H1 (cell line): ENCODE measurements around the gene SEMA6A. TPM values are rescaled to one million over a fixed set of nuclear protein-coding genes. Genes with fewer than 3 reads are reported as not detected.

Source experiments
- CTCF ChIA-PET: fragments of 300-600 bp; sonication (Branson Sonifier 250); formaldehyde crosslinking; loops from one replicate; lab custom pipeline; 2021; ENCODE audit not compliant: partially characterized antibody; lab: Charles Lee
- POLR2A ChIA-PET: fragments of 300-600 bp; sonication (Branson Sonifier 250); formaldehyde crosslinking; loops from one replicate; lab custom pipeline; 2021; ENCODE audit warnings: inconsistent platforms; ENCODE audit not compliant: partially characterized antibody; lab: Charles Lee
- DNase-seq, 2 experiments: peaks; one replicate each; pipeline versions ENCODE4 v3.0.0 to v3.0.0-alpha.2; 2010 to 2022; ENCODE audit warnings: low spot score in 2 of 2, low read depth in 1 of 2, mixed read lengths in 1 of 2
- FAIRE-seq: peaks from 2 replicates; lab custom pipeline; 2011; peaks lifted over from hg19 to GRCh38; lab: Jason Lieb, UNC
- H2AFZ ChIP-seq: 2 replicates; pipeline ENCODE4 v1.8.1; 2012; ENCODE audit warnings: low read length, inconsistent platforms
- H2AK5ac ChIP-seq: 2 replicates; pipeline ENCODE4 v1.6.1; 2013; ENCODE audit warnings: low read depth, low read length
- H2BK120ac ChIP-seq: replicated peaks from 2 replicates; pipeline ENCODE3; 2013; ENCODE audit warnings: low read depth, low read length, inconsistent platforms
- H2BK12ac ChIP-seq: 2 replicates; pipeline ENCODE4 v1.6.1; 2013; ENCODE audit warnings: low read depth, low read length
- H2BK15ac ChIP-seq: 2 replicates; pipeline ENCODE4 v1.6.1; 2013; ENCODE audit warnings: low read length
- H2BK20ac ChIP-seq: 2 replicates; pipeline ENCODE4 v1.6.1; 2013; ENCODE audit warnings: low read length
- H2BK5ac ChIP-seq: 2 replicates; pipeline ENCODE4 v1.6.1; 2013; ENCODE audit warnings: low read depth, low read length
- H3K14ac ChIP-seq: 2 replicates; pipeline ENCODE4 v1.6.1; 2013; ENCODE audit warnings: inconsistent platforms; ENCODE audit not compliant: insufficient read length
- H3K18ac ChIP-seq: 2 replicates; pipeline ENCODE4 v1.6.1; 2013; ENCODE audit warnings: low read length; ENCODE audit errors: extremely low read depth
- H3K23ac ChIP-seq: 2 replicates; pipeline ENCODE4 v1.6.1; 2013; ENCODE audit warnings: inconsistent platforms; ENCODE audit not compliant: insufficient read length
- H3K23me2 ChIP-seq: 2 replicates; pipeline ENCODE4 v1.6.1; 2013; ENCODE audit warnings: low read depth, low read length
- H3K27ac ChIP-seq: 2 replicates; pipeline ENCODE4 v1.6.1; 2011; ENCODE audit warnings: low read depth, low read length, inconsistent platforms
- H3K27me3 ChIP-seq, 4 experiments: replicated peaks in 1 of 4; 1 replicate in 1 of 4; 2 replicates in 3 of 4; pipeline versions ENCODE4 v1.6.1 to v1.8.1; 2011 to 2013; ENCODE audit warnings: low read length in 3 of 4, mild to moderate bottlenecking in 3 of 4, inconsistent platforms in 2 of 4, mixed read lengths in 2 of 4, moderate library complexity in 1 of 4; ENCODE audit not compliant: control insufficient read depth in 3 of 4, insufficient read depth in 3 of 4; ENCODE audit errors: extremely low read depth in 1 of 4
- H3K36me3 ChIP-seq, 4 experiments: 2 replicates each; pipeline versions ENCODE4 v1.6.1 to v1.8.1; 2011 to 2013; ENCODE audit warnings: mild to moderate bottlenecking in 4 of 4, low read length in 3 of 4, moderate library complexity in 2 of 4, control low read depth in 1 of 4, inconsistent platforms in 1 of 4; ENCODE audit not compliant: insufficient read depth in 4 of 4, control insufficient read depth in 2 of 4
- H3K4ac ChIP-seq: replicated peaks from 2 replicates; pipeline ENCODE3; 2013; ENCODE audit warnings: low read length, low read depth, mixed read lengths, inconsistent platforms; ENCODE audit not compliant: insufficient read length
- H3K4me1 ChIP-seq, 4 experiments: replicated peaks in 1 of 4; 1 replicate in 1 of 4; 2 replicates in 3 of 4; pipeline versions ENCODE4 v1.6.1 to v1.8.1; 2011 to 2013; ENCODE audit warnings: low read length in 3 of 4, inconsistent platforms in 2 of 4, mixed read lengths in 1 of 4; ENCODE audit not compliant: insufficient read depth in 4 of 4, control insufficient read depth in 3 of 4
- H3K4me2 ChIP-seq, 2 experiments: 2 replicates each; pipeline versions ENCODE4 v1.6.1 to v1.8.1; 2011 to 2013; ENCODE audit warnings: low read depth in 2 of 2, low read length in 2 of 2, control low read depth in 1 of 2, inconsistent platforms in 1 of 2, mild to moderate bottlenecking in 1 of 2; ENCODE audit not compliant: insufficient read depth in 1 of 2
- H3K4me3 ChIP-seq, 4 experiments: fragments of 200-600, 300-600 bp in 1 of 4; sonication (generic), shearing (Covaris generic), sonication (Bioruptor Twin) in 1 of 4; 2 replicates each; pipeline versions ENCODE4 v1.5.1 to v1.8.1; 2011 to 2016; ENCODE audit warnings: low read length in 4 of 4, low read depth in 3 of 4, control low read depth in 2 of 4, inconsistent platforms in 2 of 4, mild to moderate bottlenecking in 2 of 4, mixed read lengths in 1 of 4, moderate library complexity in 1 of 4; ENCODE audit not compliant: insufficient read depth in 2 of 4; ENCODE audit errors: extremely low read depth in 1 of 4
- H3K56ac ChIP-seq: replicated peaks from 2 replicates; pipeline ENCODE3; 2013; ENCODE audit warnings: low read depth, mild to moderate bottlenecking, mixed read lengths, low read length, inconsistent platforms; ENCODE audit not compliant: insufficient read length
- H3K79me1 ChIP-seq: 2 replicates; pipeline ENCODE4 v1.6.1; 2013; ENCODE audit warnings: low read depth, low read length, control low read depth
- H3K79me2 ChIP-seq, 2 experiments: 2 replicates each; pipeline versions ENCODE4 v1.6.1 to v1.8.1; 2012 to 2013; ENCODE audit warnings: low read length in 2 of 2, mild to moderate bottlenecking in 2 of 2, inconsistent platforms in 1 of 2; ENCODE audit not compliant: insufficient read depth in 2 of 2, control insufficient read depth in 1 of 2
- H3K9ac ChIP-seq, 4 experiments: replicated peaks in 1 of 4; 1 replicate in 1 of 4; 2 replicates in 3 of 4; pipeline versions ENCODE4 v1.6.1 to v1.8.1; 2011 to 2013; ENCODE audit warnings: low read depth in 3 of 4, low read length in 3 of 4, control low read depth in 2 of 4, mild to moderate bottlenecking in 2 of 4, moderate library complexity in 2 of 4, inconsistent platforms in 1 of 4; ENCODE audit errors: extremely low read depth in 1 of 4
- H3K9me3 ChIP-seq, 2 experiments: 2 replicates each; pipeline versions ENCODE4 v1.6.1 to v1.8.1; 2012 to 2013; ENCODE audit warnings: mild to moderate bottlenecking in 2 of 2, moderate library complexity in 2 of 2, control low read depth in 1 of 2, inconsistent platforms in 1 of 2, low read depth in 1 of 2, low read length in 1 of 2, mixed read lengths in 1 of 2; ENCODE audit not compliant: insufficient read depth in 2 of 2
- H4K20me1 ChIP-seq, 2 experiments: replicated peaks in 1 of 2; 2 replicates each; pipeline versions ENCODE3 to v1.8.1; 2011 to 2013; ENCODE audit warnings: inconsistent platforms in 2 of 2, low read length in 2 of 2, mild to moderate bottlenecking in 1 of 2; ENCODE audit not compliant: insufficient read depth in 2 of 2, control insufficient read depth in 1 of 2
- H4K5ac ChIP-seq: 2 replicates; pipeline ENCODE4 v1.6.1; 2013; ENCODE audit warnings: low read length, low read depth, mixed read lengths, inconsistent platforms; ENCODE audit not compliant: insufficient read length
- H4K8ac ChIP-seq: 2 replicates; pipeline ENCODE4 v1.8.0; 2013; ENCODE audit warnings: mild to moderate bottlenecking, moderate library complexity, low read length, inconsistent platforms; ENCODE audit not compliant: insufficient read depth; ENCODE audit errors: extremely low read depth
- H4K91ac ChIP-seq: replicated peaks from 2 replicates; pipeline ENCODE3; 2013; ENCODE audit warnings: low read length, mixed read lengths, inconsistent platforms; ENCODE audit not compliant: insufficient read length
- ATF3 ChIP-seq: IDR thresholded peaks from 2 replicates; pipeline ENCODE4 v1.6.1; 2011; ENCODE audit warnings: low read depth, mild to moderate bottlenecking, low read length; ENCODE audit not compliant: insufficient read depth
- CBX8 ChIP-seq: fragments of 300-800, 300-1000 bp; sonication (generic); IDR thresholded peaks from 2 replicates; pipeline ENCODE4 v1.7.1; 2016; ENCODE audit warnings: low read depth, low read length, borderline replicate concordance
- GTF2F1 ChIP-seq: IDR thresholded peaks from 2 replicates; pipeline ENCODE4 v1.6.1; 2012; ENCODE audit warnings: low read depth, low read length, improper control_type of control experiment, borderline replicate concordance
- HDAC2 ChIP-seq, 2 experiments: fragments of 300-600 bp in 1 of 2; sonication (generic) in 1 of 2; IDR thresholded peaks; 2 replicates each; pipeline ENCODE4 v1.6.1; 2011 to 2012; ENCODE audit warnings: low read depth in 2 of 2, low read length in 2 of 2, mild to moderate bottlenecking in 2 of 2, moderate library complexity in 2 of 2, borderline replicate concordance in 1 of 2, inconsistent platforms in 1 of 2
- HDAC6 ChIP-seq: IDR thresholded peaks from one replicate; pipeline ENCODE4 v1.7.1; 2012; ENCODE audit warnings: low read depth, mild to moderate bottlenecking, inconsistent platforms, low read length, moderate library complexity
- NANOG ChIP-seq: IDR thresholded peaks from 2 replicates; pipeline ENCODE4 v1.6.1; 2011; ENCODE audit warnings: low read length, low read depth, mild to moderate bottlenecking, inconsistent platforms; ENCODE audit not compliant: insufficient read depth, poor library complexity, severe bottlenecking
- POLR2AphosphoS5 ChIP-seq: IDR thresholded peaks from 2 replicates; pipeline ENCODE4 v1.6.1; 2011; ENCODE audit warnings: low read depth, low read length
- RXRA ChIP-seq: IDR thresholded peaks from 2 replicates; pipeline ENCODE4 v1.6.1; 2011; ENCODE audit warnings: low read depth, mild to moderate bottlenecking, low read length, moderate library complexity; ENCODE audit not compliant: insufficient read depth
- SIRT6 ChIP-seq: IDR thresholded peaks from one replicate; pipeline ENCODE4 v1.7.1; 2012; ENCODE audit warnings: low read length, inconsistent platforms
- SP2 ChIP-seq: IDR thresholded peaks from 2 replicates; pipeline ENCODE4 v1.6.1; 2012; ENCODE audit warnings: mild to moderate bottlenecking, low read length, inconsistent platforms
- SP4 ChIP-seq: IDR thresholded peaks from 2 replicates; pipeline ENCODE4 v1.6.1; 2012; ENCODE audit warnings: low read length, inconsistent platforms
- SUZ12 ChIP-seq: fragments of 200-600 bp; sonication (generic); IDR thresholded peaks from 2 replicates; pipeline ENCODE4 v1.6.1; 2012; ENCODE audit warnings: mild to moderate bottlenecking, inconsistent platforms, low read length, moderate library complexity, mixed read lengths
- YY1 ChIP-seq: IDR thresholded peaks from 2 replicates; pipeline ENCODE4 v1.6.1; 2011; ENCODE audit warnings: low read depth, mild to moderate bottlenecking, low read length
- ZNF274 ChIP-seq: IDR thresholded peaks from 2 replicates; pipeline ENCODE4 v1.7.0; 2012; ENCODE audit warnings: low read length, borderline replicate concordance; ENCODE audit errors: extremely low read depth
- WGBS, 2 experiments: shearing (Covaris generic) in 1 of 2; methylation state at CpG; one replicate each; pipeline versions ENCODE4 v1.1.6 to v1.1.7; 2013 to 2015; ENCODE audit warnings: low lambda C conversion rate in 2 of 2, mixed read lengths in 2 of 2, inconsistent platforms in 1 of 2, low coverage in 1 of 2, missing lambda C conversion rate in 1 of 2; ENCODE audit not compliant: insufficient replicate concordance in 2 of 2, insufficient coverage in 1 of 2, insufficient read length in 1 of 2; ENCODE audit errors: extremely low coverage in 1 of 2, missing lambda C conversion rate in 1 of 2; 5-methylcytosine and 5-hydroxymethylcytosine counted together
- polyA plus RNA-seq, 7 experiments: library from polyadenylated mRNA; depleted of rRNA in 3 of 7; stranded (reverse) in 5 of 7; unstranded in 2 of 7; fragments of >200 nt in 5 of 7; fragments of 200-250 nt in 2 of 7; gene quantifications; 1 replicate in 5 of 7; 2 replicates in 1 of 7; 4 replicates in 1 of 7; pipeline versions ENCODE4 v1.2.1 to v1.2.3, GENCODE V29; 2011 to 2013; ENCODE audit warnings: missing spikeins in 2 of 7, mixed read lengths in 2 of 7
- total RNA-seq: library from RNA; stranded (reverse); fragmentation: NEBNext Ultra II Directional; extraction: Animal tissue kit (Norgen Biotek cat#: 25700); gene quantifications from 2 replicates; pipeline ENCODE4 v1.2.1, GENCODE V29; 2021

Gene SEMA6A
- total and polyA plus RNA-seq, 2 of the 8 experiments (the other 6 are each of a cell fraction or from before 2014, with no cell fraction given), result 78.3 to 277 TPM

- WGBS, 2 experiments, result 79% methylated on average over 4 of the region's 4 CpGs; no CpG with 5 or more reads in 1 of the 2 experiments
- no peak for TF ChIP-seq POLR2AphosphoS5
- TF ChIP-seq HDAC6, result no peak
- TF ChIP-seq RXRA, result no peak
- TF ChIP-seq ATF3, result no peak
- no peak for TF ChIP-seq SIRT6
- TF ChIP-seq SP4, result no peak
- TF ChIP-seq SP2, result no peak
- TF ChIP-seq CBX8, result no peak
- TF ChIP-seq SUZ12, result no peak
- TF ChIP-seq NANOG, result no peak
- no peak for TF ChIP-seq HDAC2 (IDR thresholded peaks at IDR 0.05; ENCODE audit: borderline replicate concordance in 1 of 2, low read depth in 2 of 2, low read length in 2 of 2)
- no peak for TF ChIP-seq YY1
- no peak for TF ChIP-seq ZNF274
- no peak for TF ChIP-seq GTF2F1
Observed at GRCh38 chr5:116529615-116530014, 45.0 kb downstream of the SEMA6A start.

More at GRCh38 chr5:116529615-116530014, 45.0 kb downstream of the SEMA6A start:
- H3K23ac ChIP-seq, result no peak overlapping the region
- no peak overlapping the region for H2BK120ac ChIP-seq
- H3K14ac ChIP-seq, result no peak overlapping the region
- H3K36me3 ChIP-seq, result no peaks in the 10 kb centered on the region; a peak in 1 of 8 replicates
- H4K20me1 ChIP-seq, result peaks cover 40 to 48% of the 10 kb centered on the region in 2 experiments
- H3K23me2 ChIP-seq, result no peaks in the 10 kb centered on the region
- no peak overlapping the region for H3K4ac ChIP-seq
- H2AFZ ChIP-seq, result no peak overlapping the region
- H2BK5ac ChIP-seq, result no peak overlapping the region
- H3K4me3 ChIP-seq, result no peak overlapping the region
- no peaks in the 10 kb centered on the region for H3K9me3 ChIP-seq
- no peak overlapping the region for H2BK12ac ChIP-seq
- H3K9ac ChIP-seq, result no peak overlapping the region
- no peak overlapping the region; a peak in 1 of 4 replicates for H3K4me2 ChIP-seq
- no peak overlapping the region for H4K8ac ChIP-seq
- H3K18ac ChIP-seq, result no peak overlapping the region
- H3K79me1 ChIP-seq, result peaks cover 2% of the 10 kb centered on the region
- DNase-seq (no peak), FAIRE-seq (no peak)
- H3K56ac ChIP-seq, result no peak overlapping the region
- H3K27ac ChIP-seq, result no peak overlapping the region
- H4K91ac ChIP-seq, result no peak overlapping the region
- H3K4me1 ChIP-seq, result peaks cover 8 to 27% (median 16%) of the 10 kb centered on the region in 4 experiments; a peak in 6 of 7 replicates
- POLR2A ChIA-PET, result no interaction called here
- CTCF ChIA-PET, result interaction anchor here (0.6 to 1.4 kb wide), 3 partner anchors 10 to 739 kb away, joined by 3 to 5 read pairs (median 4); no protein-coding TSS in a partner anchor
- no peaks in the 10 kb centered on the region for H3K27me3 ChIP-seq
- H3K79me2 ChIP-seq, result peaks cover 85 to 100% of the 10 kb centered on the region in 2 experiments
- H2BK20ac ChIP-seq, result no peak overlapping the region
- H4K5ac ChIP-seq, result no peak overlapping the region
- H2BK15ac ChIP-seq, result no peak overlapping the region
- no peak overlapping the region for H2AK5ac ChIP-seq
